GM19468 (cell line): ENCODE measurements around the gene NANS.
"Not testable (repeated sequence)": the region's sequence is repeated elsewhere in the genome, so short reads cannot be mapped to it uniquely, and the experiment has no call there.

ENCODE experiments used
- ATAC-seq: cut with Tn5 transposase; IDR thresholded peaks from one replicate; pipeline ENCODE4 v1.9.1; 2021; ENCODE audit warnings: mild to moderate bottlenecking, moderate library complexity, moderate number of reproducible peaks; ENCODE audit not compliant: unreplicated experiment; ENCODE audit errors: extremely low read depth

NANS gene, protein sequence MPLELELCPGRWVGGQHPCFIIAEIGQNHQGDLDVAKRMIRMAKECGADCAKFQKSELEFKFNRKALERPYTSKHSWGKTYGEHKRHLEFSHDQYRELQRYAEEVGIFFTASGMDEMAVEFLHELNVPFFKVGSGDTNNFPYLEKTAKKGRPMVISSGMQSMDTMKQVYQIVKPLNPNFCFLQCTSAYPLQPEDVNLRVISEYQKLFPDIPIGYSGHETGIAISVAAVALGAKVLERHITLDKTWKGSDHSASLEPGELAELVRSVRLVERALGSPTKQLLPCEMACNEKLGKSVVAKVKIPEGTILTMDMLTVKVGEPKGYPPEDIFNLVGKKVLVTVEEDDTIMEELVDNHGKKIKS

DNA sequence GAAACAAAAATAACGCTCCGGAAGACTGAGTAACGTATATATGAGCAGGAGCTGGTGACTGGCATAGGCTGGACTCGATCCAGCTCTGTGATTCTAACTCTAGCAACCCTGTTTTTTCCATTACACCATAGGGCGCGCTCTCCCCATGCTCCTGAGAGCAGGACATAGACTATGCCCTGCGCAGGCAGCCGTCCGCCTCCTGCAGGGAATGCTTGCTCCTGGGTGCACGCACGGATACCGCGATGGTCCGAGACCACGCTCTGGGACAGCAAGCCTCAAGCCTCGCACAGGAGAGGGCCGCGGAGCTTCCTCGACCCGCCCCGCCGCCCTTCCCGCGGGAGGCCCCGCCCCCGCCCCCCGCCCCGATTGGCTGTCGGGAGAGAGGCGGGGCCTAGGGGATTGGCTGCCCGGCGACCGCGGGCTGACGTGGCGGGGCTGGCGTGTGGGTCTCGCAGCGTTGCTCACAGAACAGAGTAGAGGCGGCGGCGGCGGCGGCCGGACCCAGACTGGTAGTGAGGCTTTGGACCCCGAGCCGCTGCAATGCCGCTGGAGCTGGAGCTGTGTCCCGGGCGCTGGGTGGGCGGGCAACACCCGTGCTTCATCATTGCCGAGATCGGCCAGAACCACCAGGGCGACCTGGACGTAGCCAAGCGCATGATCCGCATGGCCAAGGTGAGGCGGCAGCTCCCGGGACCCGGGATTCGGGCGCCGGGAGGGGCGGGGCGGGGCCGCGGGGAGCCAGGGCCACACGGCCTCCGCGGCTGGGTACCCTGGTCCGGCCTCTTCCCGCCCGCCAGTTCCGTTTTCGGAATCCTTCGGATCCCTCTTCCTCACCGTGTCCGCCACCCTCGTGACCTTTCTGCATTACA is at the start of gene NANS:
TSS of gene NANS (plus strand) at position 464 of the 869 bp plus-strand sequence. CDS start at position 541, 77 bp downstream.
- peak; percentile 80 for ATAC-seq

DNA sequence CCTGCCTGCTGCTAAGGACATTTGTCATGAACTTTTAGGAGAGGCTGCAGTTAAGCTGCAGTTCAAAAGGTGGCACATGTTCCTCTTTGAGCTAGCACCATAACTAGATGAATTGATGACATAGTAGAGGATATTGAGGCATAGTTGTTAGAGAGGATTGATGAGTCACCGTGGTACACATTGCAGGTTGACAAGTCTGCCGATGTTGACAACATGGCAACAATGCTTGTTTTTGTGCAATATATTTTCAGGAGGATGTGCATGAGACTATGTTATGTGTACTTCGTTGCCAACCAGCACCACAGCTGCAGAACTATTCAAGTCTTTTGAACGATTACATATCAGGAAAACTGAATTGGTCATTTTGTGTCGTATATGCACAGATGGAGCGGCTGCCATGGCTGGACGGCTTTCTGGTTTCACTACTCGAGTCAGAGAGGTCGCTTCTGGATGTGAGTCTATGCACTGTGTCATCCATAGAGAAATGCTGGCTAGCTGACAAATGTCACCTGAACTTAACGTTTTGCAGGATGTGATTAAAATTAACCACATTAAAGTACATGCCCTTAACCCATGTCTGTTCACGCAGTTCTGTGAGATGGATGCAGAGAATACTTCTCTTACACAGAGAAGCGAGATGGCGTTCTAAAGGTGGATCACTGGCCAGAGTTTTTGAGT is 49.1 kb upstream of the NANS start:
- ATAC-seq: no peak

DNA sequence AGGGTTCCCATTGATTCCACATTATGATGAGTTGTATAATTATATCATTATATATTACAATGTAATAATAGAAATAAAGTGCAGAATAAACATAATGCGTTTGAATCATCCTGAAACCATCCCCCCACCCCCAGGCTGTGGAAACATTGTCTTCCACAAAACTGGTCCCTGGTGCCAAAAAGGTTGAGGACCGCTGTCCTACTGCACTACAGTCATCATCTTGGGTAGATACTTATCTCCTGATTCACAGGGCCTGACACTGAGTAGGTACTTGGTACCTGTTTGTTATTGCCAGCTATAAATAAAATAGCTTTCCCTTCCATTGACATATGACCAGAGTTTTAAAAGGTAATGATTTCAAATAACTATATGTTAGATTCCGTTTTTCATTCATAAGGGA is 47.8 kb upstream of the NANS start:
- no peak for ATAC-seq

DNA sequence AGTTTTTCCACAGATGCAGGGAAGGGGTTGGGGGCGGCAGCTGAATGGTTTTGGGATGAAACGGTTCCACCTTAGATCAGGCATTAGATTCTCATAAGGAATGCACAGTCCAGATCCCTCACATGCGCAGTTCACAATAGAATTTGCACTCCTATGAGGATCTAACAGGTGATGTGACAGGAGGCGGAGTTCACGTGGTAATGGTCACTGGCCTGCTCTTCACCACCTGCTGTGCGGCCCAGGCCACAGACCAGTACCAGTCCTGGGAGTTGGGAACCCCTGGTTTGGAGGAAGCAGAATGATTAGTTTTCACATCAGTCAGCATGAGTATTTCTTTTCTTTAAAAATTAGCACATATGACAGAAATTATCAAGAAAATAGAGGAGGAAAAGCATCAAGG is 47.1 kb upstream of the NANS start:
- ATAC-seq: no peak

DNA sequence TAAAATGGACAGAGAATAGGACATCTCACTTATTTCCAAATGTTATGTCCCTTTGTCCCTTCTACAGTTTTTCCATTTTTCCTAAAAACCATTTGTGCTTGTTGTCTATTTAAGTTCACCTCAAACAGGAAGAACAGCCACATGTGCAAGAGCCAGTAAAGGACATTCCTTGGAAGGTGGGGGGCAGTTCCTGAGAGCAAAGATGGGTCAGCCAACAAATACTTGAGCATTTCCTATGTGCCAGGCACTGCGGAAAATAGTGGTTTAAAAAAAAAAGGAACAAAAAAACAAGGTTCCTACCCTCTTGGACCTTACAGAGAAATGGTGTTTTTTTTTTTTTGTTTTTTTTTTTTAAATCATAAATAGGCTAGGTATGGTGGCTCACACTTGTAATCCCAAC is 46.6 kb upstream of the NANS start:
- no peak for ATAC-seq

DNA sequence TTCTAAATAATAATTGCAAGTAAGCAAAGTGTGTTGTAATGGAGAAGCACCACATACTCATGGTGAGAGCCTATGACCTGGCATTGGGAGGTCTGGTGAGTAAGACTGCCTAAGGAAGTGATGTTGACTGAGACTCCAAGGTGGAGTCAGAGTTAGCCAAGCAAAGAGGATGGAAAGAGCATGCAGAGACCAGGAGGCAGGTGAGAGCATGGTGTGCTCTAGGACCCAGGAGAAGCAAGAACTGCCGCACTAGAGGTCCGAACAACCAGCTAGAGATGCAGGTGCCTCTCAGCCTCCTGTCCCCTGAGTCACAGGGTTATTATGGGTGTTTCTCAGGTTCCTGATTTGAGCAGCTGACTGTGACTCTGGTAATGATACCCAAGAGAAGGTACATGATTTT is 46.1 kb upstream of the NANS start:
- ATAC-seq: peak; percentile 53

DNA sequence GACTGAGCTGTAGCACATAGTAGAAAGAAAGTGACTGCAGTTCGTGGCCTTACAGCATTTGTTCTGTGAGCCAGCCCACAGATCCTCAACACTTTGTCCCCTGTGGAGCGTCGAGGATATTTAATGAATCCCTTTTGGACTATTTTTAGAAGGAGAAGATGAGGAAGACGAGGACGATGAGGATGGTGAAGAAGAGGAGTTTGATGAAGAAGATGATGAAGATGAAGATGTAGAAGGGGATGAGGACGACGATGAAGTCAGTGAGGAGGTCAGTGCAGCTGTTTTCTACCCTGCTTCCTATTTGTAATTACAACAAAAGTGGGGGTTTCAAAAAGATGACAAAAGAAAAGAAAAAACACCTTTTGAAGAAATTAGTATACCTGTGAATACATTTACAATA is 45.4 kb upstream of the NANS start:
- no peak for ATAC-seq

DNA sequence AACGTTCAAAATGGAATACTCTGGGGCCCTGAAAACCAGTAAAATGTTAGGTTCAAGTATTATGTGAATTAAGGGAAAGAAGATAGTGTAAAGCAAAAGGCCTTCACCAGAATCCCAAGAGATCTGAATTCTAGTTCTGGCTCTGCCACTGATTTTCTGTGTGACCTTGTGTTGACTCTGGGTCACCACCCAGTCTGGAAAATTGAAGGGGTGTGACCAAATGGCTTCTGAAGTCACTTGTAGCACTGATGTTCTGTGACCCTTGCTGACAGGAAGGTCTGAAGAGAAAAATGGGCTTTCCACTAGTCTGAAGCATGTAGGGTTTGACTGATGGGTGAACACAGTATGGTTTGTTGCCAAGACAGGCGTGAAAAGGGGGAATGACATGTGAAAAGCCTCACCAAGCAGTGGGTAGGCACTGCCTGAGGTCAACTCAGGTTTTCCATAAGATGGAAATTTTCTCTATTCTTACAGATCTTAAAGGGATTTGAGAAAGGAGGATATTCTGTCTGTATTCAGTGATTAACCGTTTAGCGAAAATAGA is 40.3 kb upstream of the NANS start:
- ATAC-seq: no peak

DNA sequence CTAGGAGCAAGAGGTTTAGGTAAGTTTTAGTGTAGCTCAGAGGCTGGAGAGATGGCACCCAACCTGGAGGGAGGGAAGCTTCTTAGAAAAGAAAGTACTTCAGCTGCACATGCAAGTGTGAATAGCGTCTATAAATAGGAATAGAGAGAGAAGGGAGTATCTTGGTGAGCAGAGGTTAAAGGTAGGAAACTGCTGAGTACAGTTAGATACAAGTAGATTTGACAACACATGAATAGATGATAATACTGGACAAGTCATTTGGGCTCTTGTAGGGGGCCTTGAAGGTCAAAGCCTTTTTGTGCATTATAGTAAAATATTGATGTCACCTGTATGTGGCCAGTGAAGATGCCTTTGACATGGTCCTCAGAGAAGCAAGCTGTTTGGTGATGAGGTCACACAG is 39.2 kb upstream of the NANS start:
- ATAC-seq: no peak

DNA sequence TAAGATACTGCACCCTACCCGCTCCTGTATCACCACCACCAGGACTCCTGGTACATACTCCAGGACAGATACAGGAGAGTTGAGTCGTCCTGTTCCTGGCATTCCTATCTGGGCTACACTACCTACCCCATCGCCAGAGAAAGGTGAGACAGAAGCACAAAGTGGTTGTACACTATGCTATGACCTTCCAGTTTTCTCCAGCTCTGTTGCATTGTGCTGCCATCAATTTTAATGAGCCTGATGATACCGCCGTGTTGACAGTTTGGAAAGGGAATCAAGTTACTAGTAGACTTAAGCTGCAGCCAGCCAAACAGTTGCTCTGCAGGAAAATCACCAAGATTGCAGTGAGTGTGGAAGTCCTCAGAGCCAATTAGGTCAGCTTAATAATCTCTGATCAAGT is 38.2 kb upstream of the NANS start:
- ATAC-seq: no peak

DNA sequence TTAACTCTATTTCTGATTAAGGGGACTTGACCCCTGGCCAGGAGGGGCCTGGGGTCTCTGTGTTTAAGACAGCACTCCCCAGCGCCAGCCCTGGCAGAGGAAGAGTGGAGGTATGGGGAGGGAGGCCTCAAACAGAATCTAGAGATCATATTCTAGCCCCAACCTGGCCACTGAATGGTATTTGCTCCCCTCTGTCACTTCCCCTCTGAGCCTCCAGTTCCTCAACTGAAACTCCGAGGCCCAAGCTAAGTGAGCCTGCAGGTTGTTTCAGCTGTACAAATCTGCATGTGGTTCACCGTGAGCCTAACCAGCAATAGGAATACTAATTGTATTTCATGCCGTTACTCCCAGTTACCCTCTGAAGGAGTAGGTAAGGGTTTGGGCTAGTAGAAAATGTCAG is 37.4 kb upstream of the NANS start:
- ATAC-seq: no peak

DNA sequence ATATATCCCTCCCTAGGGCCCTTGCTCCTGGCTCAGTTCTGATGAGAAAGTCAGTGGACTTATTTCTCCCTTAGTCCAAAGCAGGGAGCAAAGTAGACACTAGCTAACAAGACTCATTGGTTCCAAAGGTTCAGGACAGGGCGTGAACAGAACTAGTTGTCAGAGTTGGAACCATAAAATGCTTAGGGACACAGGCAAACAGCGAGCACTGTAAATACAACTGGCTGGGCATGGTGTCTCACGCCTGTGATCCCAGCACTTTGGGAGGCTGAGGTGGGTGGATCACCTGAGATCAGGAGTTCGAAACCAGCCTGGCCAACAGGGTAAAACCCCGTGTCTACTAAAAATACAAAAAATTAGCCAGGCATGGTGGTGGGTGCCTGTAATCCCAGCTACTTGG is 36.7 kb upstream of the NANS start:
- not testable (repeated sequence) for ATAC-seq

DNA sequence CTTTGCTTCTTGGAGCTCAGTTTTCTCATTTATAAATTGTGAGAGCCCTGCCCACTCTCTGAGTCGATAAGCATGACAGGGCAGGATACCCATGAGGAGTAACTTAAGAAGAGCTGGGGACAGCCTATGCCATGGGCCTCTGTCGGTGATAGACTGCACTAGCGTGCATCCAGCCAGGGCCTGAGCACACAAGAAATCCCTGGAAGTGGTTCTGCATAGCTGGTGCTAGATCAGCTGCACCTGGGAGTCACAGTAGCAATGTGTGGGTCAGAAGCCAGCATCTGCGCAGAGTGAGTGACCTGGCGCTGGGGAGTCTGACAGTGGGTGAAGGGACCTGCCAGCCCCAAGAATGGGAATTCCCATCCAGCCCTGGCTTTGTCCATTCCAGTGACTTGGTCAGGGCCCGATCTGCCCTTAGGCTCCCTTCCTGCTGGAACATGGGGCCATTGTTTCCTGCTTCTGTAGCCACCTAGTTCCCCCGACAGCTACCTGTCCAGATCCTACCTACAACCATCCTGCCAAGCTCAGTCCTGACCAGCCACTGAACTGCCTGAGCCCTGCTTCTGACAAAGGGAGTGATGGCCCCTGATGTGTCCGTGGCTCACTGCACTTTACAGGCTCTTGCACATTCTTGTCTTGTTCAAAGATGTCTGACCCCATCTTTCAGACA is 35.9 kb upstream of the NANS start:
- no peak for ATAC-seq

DNA sequence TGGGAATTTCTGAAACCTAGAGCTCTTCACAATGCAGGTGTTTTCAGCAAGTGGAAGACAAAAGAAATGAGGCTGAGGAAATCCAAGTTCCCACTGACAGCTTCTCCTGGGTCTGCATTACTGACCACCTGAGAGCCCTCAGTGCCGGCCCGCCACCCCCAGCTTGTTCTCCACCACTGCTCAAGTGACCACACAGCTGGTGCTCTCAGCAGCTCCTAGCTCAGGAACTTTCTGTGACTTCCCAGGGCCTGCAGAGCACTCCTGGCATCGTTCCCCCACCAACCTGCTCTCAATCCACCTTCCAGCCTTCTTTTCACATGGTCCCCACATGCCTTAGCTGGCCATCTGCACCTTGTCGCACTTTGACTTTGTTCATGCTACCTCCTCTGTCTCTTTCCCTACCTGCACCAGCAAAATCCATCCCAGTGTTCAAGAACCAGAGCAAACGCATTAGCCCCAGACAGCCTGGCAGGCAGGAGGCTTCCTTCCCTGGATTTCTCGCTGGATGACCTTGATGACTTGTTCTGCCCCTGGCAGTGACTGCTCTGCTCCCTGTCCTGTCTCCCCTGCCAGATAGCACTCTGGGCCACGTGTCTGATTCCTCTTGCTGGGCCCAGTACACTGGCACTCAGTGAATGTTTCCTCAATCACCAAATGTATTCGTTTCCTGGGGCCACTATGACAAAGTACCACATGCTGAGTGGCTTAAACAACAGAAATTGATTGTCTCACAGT is 35.1 kb upstream of the NANS start:
- no peak for ATAC-seq

DNA sequence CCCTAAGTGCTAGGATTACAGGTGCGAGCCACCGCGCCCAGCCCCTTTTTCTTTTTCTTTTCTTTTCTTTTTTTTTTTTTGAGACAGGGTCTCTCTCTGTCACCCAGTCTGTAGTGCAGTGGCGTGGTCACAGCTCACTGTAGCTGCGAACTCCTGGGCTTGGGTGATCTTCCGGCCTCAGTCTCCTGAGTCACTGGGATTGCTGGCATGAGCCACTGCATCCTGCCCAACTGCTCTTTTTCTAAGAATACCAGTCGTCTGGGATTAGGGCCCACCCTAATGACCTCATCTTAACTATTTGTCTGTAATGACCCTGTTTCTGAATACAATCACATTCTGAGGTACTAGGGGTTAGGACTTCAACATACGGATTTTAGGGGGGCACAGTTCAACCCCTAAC is 34.1 kb upstream of the NANS start:
- ATAC-seq: no peak

DNA sequence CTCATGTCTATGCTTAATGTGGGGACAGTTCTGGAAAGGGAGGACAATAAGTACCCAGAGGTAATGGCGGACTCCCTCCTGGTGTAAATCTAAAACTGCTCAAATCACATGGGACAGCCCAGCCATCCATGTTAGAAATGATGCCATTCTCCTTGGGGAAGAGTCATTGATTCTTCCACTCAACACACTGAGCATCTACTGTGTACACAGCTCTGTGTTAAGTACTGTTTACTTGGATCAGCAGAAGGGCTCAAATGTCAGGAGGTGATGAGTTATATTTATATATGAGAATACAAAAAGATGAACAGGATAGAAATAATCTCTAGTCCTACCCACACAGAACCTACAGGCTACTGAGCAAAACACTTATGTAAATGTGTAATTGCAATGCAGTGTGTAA is 31.8 kb upstream of the NANS start:
- ATAC-seq: no peak

DNA sequence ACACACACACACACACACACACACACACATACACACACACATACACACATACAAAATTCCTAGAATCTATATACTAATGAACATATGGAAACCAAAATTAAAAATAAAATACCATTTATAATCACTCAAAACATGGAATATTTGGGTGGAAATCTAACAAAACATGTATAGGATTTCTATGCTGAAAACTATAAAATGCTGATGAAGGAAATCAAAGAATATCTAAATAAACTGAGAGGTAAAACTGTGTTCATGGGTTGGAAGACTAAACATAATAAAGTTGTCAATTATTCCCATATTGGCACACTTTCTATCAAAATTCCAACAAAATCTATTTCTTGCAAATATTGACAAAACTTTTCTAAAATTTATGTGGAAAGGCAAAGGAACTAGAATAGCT is 25.4 kb upstream of the NANS start:
- no peak for ATAC-seq

DNA sequence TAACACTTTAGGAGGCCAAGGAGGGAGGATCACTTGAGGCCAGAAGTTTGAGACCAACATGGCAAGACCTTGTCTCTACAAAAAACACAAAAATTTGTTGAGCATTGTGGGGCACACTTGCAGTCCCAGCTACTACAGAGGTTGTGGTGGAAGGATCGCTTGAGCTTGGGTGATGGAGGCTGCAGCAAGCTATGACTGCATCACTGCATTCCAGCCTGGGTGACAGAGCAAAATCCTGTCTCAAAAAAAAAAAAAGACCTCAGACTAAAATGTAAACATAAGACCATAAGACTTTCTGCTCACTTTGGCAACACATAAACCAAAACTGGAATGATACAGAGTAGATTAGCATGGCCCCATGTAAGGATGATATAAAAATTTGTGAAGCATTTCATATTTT is 24.6 kb upstream of the NANS start:
- ATAC-seq: no peak
